IPS-18a (cell line): ENCODE measurements around the gene SUSD4.
"Not testable (repeated sequence)": the region's sequence is repeated elsewhere in the genome, so short reads cannot be mapped to it uniquely, and the experiment has no call there.

ENCODE experiments used
- H3K27ac ChIP-seq: one replicate; pipeline ENCODE4 v1.5.1; 2013; ENCODE audit warnings: low read length
- H3K27me3 ChIP-seq: one replicate; pipeline ENCODE4 v1.6.1; 2013; ENCODE audit warnings: mild to moderate bottlenecking, low read length; ENCODE audit not compliant: control insufficient read depth, insufficient read depth
- H3K36me3 ChIP-seq: one replicate; pipeline ENCODE4 v1.6.1; 2013; ENCODE audit warnings: low read depth, low read length; ENCODE audit not compliant: control insufficient read depth
- H3K4me1 ChIP-seq: one replicate; pipeline ENCODE4 v1.6.1; 2013; ENCODE audit warnings: low read depth, low read length; ENCODE audit not compliant: control insufficient read depth
- H3K4me3 ChIP-seq: one replicate; pipeline ENCODE4 v1.5.1; 2013; ENCODE audit warnings: low read length
- H3K9ac ChIP-seq: one replicate; pipeline ENCODE4 v1.6.1; 2013; ENCODE audit warnings: mild to moderate bottlenecking, low read length, moderate library complexity
- H3K9me3 ChIP-seq: one replicate; pipeline ENCODE4 v1.6.1; 2013; ENCODE audit warnings: low read depth, low read length; ENCODE audit not compliant: control insufficient read depth

The SUSD4 gene, protein sequence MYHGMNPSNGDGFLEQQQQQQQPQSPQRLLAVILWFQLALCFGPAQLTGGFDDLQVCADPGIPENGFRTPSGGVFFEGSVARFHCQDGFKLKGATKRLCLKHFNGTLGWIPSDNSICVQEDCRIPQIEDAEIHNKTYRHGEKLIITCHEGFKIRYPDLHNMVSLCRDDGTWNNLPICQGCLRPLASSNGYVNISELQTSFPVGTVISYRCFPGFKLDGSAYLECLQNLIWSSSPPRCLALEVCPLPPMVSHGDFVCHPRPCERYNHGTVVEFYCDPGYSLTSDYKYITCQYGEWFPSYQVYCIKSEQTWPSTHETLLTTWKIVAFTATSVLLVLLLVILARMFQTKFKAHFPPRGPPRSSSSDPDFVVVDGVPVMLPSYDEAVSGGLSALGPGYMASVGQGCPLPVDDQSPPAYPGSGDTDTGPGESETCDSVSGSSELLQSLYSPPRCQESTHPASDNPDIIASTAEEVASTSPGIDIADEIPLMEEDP

DNA sequence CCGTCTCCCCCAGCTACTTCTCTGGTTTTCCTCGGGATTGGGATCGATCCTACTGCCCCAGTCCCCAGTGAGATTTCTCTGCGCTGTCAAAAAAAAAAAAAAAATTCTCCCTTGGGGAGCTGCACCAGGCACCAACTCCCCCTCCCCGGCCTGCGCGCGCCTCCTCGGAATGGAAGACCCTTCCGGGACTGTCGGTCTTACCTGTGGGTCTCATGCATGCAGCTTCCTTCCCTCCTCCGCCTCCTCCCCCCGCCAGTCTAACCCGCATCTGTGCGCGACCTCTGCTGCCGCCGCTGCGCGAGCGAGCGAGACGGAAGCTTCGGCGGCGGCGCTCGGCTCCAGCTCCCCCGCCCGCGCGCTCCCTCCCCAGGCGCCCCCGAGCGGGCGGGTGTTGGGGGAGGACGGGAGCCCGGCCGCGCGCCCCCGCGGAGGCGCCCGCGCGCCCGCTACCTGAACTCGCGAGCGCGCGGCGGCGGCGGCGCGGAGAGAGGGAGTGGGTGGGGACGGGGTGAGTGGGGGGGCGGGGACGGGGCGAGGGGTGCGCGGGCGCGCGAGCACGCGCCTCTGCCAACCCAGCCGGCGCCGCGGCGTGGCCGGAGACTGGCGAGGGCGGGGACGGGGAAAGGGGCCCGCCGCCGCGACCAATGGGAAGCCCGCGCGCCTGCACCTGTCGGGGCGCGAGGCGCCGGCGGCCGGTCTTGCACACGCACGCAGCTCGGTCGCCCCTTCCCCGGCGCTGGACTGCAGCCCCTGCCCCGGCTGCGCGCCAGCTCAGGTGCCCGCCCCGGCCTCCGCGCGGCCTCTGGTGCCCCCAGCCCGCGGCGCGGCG is at the start of gene SUSD4:
SUSD4 (minus strand) TSS at position 321 of the 829 bp plus-strand sequence. CDS start 751 bp downstream, outside the sequence.
- Histone ChIP-seq H3K4me1 (no peaks in the 10 kb centered on the region), H3K27ac (no peak within 1 kb of the TSS), H3K9ac (peak within 1 kb of the TSS; percentile 39), H3K9me3 (no peaks in the 10 kb centered on the region), H3K4me3 (peak within 1 kb of the TSS; percentile 81), H3K36me3 (no peaks in the 10 kb centered on the region), H3K27me3 (peaks cover 48% of the 10 kb centered on the region)

DNA sequence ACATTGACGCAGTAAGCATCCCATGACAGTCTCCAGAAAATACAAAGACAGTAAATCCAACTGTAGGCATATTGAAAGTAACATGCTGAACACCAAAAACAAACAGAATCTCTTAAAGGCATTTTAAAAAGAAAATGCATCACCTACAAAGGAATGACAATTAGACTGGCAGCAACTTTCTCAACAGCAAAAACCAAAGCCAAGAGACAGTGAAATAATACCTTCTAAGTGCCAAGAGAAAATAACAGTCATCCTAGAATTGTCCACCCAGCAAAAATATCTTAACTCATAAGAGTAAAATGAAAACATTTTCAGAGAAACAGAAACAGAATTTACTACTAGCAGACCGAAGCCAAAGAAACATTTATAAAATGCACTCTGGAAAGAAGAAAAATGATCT is 49.2 kb upstream of the SUSD4 start:
- no peak overlapping the region for H3K27ac ChIP-seq
- H3K4me3 ChIP-seq = no peak overlapping the region
- H3K27me3 ChIP-seq = no peaks in the 10 kb centered on the region
- H3K4me1 ChIP-seq = no peaks in the 10 kb centered on the region
- no peaks in the 10 kb centered on the region for H3K9me3 ChIP-seq
- H3K9ac ChIP-seq = no peak overlapping the region
- H3K36me3 ChIP-seq = no peaks in the 10 kb centered on the region

DNA sequence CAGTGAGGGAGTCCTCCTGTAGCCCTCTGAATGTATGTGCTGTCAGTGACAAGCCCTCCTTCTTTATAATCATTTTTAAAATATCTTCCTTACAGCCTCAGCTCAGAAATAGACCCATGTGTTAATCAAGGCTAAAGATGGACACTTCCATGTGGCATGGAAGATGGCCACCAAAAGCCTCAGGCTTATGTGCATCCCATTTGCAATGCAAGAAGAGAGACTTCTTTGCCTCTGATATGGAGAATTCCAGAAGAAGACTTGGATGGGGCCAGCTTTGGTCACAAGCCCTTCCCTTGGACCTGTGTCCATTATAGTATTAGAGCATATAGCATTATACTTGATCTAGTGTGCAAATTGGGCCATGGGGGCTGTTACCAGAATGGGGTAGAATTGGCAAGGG is 47.7 kb upstream of the SUSD4 start:
- Histone ChIP-seq H3K4me1 (no peaks in the 10 kb centered on the region), H3K27me3 (no peaks in the 10 kb centered on the region), H3K36me3 (no peaks in the 10 kb centered on the region)

DNA sequence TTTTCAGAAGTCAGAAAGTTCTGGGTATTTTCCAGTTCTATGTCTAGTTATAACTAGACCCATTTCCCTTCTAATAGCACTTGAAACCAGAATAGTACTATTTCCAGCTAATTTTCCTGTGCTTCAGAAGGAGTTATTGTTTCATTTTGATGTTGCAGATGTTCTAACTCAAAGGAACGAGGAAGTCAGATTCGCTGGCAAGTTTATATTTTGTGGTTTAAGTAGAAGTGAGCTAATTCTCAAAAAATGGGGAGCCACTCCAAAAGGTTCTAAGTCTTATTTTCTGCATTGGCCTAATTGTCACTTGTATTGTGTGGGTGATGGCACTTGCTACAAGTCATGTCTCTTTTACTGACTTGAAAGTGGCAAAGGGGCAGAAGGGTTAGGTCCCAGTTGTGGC is 47.3 kb upstream of the SUSD4 start:
- Histone ChIP-seq H3K36me3 (no peaks in the 10 kb centered on the region), H3K9ac (no peak overlapping the region), H3K4me1 (no peaks in the 10 kb centered on the region), H3K4me3 (no peak overlapping the region), H3K27me3 (no peaks in the 10 kb centered on the region), H3K27ac (no peak overlapping the region), H3K9me3 (no peaks in the 10 kb centered on the region)

More for the DNA sequence above, 47.7 kb upstream of the SUSD4 start:
- Histone ChIP-seq H3K27ac (no peak overlapping the region), H3K9ac (no peak overlapping the region), H3K4me3 (no peak overlapping the region), H3K9me3 (no peaks in the 10 kb centered on the region)

DNA sequence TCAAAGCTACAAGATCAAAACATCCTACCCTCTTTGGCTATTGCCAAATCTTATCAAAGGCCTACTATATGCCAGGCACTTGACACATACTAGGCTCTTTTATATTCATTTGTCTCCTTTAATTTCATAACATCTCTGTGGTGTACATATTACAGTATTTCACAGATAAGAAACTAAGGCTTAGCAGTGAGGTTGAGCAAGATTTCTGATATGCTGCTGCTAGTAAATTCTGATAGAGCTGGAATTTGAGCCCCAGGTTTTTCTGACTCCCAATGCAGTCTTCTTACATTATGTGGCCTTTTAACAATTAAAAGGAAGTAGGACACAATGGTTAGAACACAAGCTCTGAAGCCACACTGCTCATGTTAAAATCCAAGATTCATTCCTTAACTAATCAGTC is 46.1 kb upstream of the SUSD4 start:
- Histone ChIP-seq H3K4me3 (no peak overlapping the region), H3K27ac (no peak overlapping the region), H3K9me3 (no peaks in the 10 kb centered on the region), H3K9ac (no peak overlapping the region), H3K36me3 (no peaks in the 10 kb centered on the region), H3K4me1 (no peaks in the 10 kb centered on the region), H3K27me3 (no peaks in the 10 kb centered on the region)

DNA sequence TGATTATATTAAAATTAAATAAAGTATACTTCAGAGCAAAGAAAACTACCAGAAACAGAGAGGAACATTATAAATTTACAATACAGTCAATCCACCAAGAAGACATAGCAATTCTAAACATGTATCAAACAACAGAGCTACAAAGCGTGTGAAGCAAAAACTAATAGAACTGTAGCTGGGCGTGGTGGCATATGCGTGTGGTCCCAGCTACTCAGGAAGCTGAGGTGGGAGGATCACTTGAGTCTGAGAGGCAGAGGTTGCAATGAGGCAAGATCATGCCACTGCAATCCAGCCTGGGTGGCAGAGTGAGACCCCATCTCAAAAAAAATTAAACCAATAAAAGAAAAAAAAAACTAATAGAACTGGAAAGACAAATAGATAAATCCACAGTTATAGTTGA is 41.5 kb upstream of the SUSD4 start:
- no peaks in the 10 kb centered on the region for H3K9me3 ChIP-seq
- H3K36me3 ChIP-seq = no peaks in the 10 kb centered on the region
- no peak overlapping the region for H3K4me3 ChIP-seq
- H3K27ac ChIP-seq = no peak overlapping the region
- no peaks in the 10 kb centered on the region for H3K4me1 ChIP-seq
- H3K27me3 ChIP-seq = no peaks in the 10 kb centered on the region
- no peak overlapping the region for H3K9ac ChIP-seq

DNA sequence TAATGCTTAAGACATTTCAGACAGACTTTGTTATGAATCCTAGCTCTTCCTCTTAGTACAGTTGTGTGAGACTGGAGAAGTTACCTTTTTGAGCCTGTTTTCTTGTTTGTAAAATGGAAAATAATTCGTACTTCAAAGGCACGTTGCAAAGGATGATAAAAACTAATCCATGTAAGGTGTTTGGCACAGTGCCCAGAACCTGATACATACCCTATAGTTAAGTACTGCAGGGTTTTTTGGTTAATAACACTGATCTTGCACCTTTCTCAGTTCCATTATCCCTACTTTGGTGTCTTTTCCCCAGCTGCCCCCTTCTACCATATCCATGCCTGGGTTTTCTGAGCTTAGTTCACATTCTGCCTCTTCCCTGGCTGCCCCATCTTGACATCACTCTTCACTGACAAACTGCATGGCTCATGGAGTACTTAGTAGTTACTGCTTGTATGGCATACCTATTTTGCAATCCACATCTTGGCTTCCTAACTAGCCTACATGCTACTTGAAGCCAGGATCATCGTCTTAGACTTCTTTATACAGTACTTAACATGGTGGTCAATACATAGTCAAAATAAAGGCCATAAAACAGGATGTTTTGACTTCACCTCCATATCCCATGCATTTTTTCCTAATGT is 39.3 kb upstream of the SUSD4 start:
- no peaks in the 10 kb centered on the region for H3K4me1 ChIP-seq
- no peak overlapping the region for H3K27ac ChIP-seq
- H3K4me3 ChIP-seq = no peak overlapping the region
- H3K9ac ChIP-seq = no peak overlapping the region
- no peaks in the 10 kb centered on the region for H3K36me3 ChIP-seq
- no peaks in the 10 kb centered on the region for H3K27me3 ChIP-seq
- H3K9me3 ChIP-seq = no peaks in the 10 kb centered on the region

DNA sequence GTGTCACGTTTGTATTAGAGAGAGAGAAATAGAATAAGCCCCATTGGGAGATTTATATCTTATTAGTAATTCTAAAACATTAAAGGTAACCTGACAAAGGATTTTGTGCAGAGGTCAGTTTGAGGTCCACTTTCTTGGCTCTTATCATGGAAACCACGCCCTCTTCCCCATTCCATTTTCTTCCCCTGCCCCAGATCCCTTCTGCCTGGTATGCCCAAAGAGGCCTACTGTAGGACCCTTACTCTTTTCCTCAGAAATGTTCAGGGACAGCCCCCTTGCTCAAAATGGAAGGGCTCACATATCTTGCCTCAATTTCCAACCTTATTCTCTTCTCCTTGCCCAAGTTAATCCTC is 38.8 kb upstream of the SUSD4 start:
- H3K27ac ChIP-seq = no peak overlapping the region
- H3K36me3 ChIP-seq = no peaks in the 10 kb centered on the region
- H3K4me3 ChIP-seq = no peak overlapping the region

DNA sequence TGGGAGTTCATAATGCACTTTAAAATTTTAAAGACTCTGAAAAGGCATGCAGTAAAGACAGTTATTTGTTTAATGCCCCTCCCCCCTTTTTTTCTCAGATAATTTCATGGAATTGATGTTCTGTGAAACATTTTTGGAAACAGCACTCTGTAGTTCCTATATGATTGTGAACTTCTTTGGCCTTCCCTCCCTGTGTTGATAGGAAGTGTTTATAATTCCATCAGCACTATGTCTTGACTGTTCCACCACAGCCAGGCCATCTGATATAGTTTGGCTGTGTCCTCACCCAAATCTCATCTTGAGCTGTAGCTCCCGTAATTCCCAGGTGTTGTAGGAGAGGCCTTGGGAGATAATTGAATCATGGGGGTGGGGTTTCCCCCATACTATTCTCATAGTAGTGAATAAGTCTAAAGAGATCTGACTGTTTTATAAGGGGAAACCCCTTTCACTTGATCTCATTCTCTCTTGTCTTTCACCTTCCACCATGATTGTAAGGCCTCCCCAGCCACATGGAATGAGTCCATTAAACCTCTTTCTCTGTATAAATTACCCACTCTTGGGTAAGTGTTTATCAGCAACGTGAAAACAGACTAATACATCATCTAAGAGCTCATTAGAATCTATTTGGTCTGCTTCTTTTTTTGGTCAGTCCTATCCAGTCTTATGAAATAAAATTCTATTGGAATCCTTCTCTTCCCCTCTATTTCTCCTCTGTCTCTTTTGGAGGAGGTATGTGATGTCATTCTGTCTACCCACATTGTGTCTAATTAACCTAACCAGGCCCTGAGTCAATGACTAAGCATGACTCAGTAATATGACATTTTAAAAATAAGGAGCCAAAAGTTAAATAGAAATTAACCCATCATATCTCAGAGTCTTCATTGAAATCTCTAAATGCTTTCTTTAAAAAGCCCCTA is 38.2 kb upstream of the SUSD4 start:
- Histone ChIP-seq H3K36me3 (no peaks in the 10 kb centered on the region), H3K4me1 (no peaks in the 10 kb centered on the region), H3K4me3 (no peak overlapping the region), H3K9me3 (no peaks in the 10 kb centered on the region), H3K9ac (no peak overlapping the region), H3K27ac (no peak overlapping the region), H3K27me3 (no peaks in the 10 kb centered on the region)

More for the DNA sequence above, 38.8 kb upstream of the SUSD4 start:
- Histone ChIP-seq H3K9ac (no peak overlapping the region), H3K27me3 (no peaks in the 10 kb centered on the region), H3K4me1 (no peaks in the 10 kb centered on the region), H3K9me3 (no peaks in the 10 kb centered on the region)

DNA sequence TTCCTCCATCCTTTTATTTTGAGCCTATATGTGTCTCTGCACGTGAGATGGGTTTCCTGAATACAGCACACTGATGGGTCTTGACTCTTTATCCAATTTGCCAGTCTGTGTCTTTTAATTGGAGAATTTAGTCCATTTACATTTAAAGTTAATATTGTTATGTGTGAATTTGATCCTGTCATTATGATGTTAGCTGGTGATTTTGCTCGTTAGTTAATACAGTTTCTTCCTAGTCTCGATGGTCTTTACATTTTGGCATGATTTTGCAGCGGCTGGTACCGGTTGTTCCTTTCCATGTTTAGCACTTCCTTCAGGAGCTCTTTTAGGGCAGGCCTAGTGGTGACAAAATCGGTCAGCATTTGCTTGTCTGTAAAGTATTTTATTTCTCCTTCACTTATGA is 35.4 kb upstream of the SUSD4 start:
- H3K36me3 ChIP-seq, H3K27me3 ChIP-seq, H3K27ac ChIP-seq, H3K4me1 ChIP-seq, H3K9ac ChIP-seq, H3K4me3 ChIP-seq, H3K9me3 ChIP-seq: not testable (repeated sequence)

DNA sequence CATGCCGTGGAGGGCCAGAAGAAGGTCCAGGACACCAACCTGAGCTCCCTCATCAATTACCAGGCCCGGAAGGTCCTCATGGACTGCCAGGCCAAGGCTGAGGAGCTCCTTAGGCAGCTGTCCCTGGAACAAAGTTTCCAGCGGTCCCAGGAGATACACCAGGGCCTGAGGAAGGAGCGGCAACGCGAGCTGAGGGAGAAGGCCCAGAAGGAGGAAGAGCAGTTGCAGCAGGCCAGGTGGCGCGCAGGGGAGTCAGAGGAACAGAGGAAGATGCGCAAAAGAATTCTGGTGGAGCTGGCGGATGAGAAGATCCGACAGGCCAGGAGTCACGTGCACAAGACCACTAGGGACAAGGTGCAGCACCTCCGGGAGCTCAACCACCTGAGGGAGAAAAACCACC is 30.7 kb upstream of the SUSD4 start:
- Histone ChIP-seq H3K27me3 (no peaks in the 10 kb centered on the region), H3K4me3 (no peak overlapping the region), H3K9ac (no peak overlapping the region), H3K9me3 (no peaks in the 10 kb centered on the region), H3K27ac (no peak overlapping the region), H3K36me3 (no peaks in the 10 kb centered on the region), H3K4me1 (no peaks in the 10 kb centered on the region)
